ENCODE measurements around the gene APOH.
A peak's percentile ranks its signal among the peaks of the same experiment; 100 is the strongest.

The APOH gene

GRCh38 chr17:66234611-66235010 is 5.4 kb upstream of the APOH start:
- DNase-seq: no peak

GRCh38 chr17:66233023-66233753 is 4.0 kb upstream of the APOH start:
- peak; percentile 33 for DNase-seq

GRCh38 chr17:66230922-66231591 is 1.8 kb upstream of the APOH start:
- DNase-seq: no peak

GRCh38 chr17:66229783-66230538 is 746 bp upstream of the APOH start:
- DNase-seq: no peak

GRCh38 chr17:66227212-66228045 is 1.8 kb downstream of the APOH start:
- no peak for DNase-seq

- DNase-seq: peak; percentile 14
Measured at GRCh38 chr17:66222798-66223350, 6.3 kb downstream of the APOH start.

GRCh38 chr17:66221755-66222530 is 7.3 kb downstream of the APOH start:
- DNase-seq: peak; percentile 29

GRCh38 chr17:66221343-66221742 is 7.9 kb downstream of the APOH start:
- no peak for DNase-seq

- DNase-seq: no peak
Measured at GRCh38 chr17:66220079-66220835, 9.0 kb downstream of the APOH start.

GRCh38 chr17:66215529-66215911 is 13.7 kb downstream of the APOH start:
- DNase-seq: no peak

- DNase-seq: peak; percentile 41
Measured at GRCh38 chr17:66214884-66215528, 14.2 kb downstream of the APOH start.

- DNase-seq: peak; percentile 1
Measured at GRCh38 chr17:66211047-66211810, 18.0 kb downstream of the APOH start.

GRCh38 chr17:66210208-66210574 is 19.0 kb downstream of the APOH start:
- peak; percentile 14 for DNase-seq

- DNase-seq: no peak
Measured at GRCh38 chr17:66207936-66208335, 21.3 kb downstream of the APOH start.

GRCh38 chr17:66203274-66204015 is 25.8 kb downstream of the APOH start:
- no peak for DNase-seq

GRCh38 chr17:66200685-66201092 is 28.5 kb downstream of the APOH start:
- DNase-seq: peak; percentile 75

GRCh38 chr17:66198242-66198641 is 31.0 kb downstream of the APOH start:
- no peak for DNase-seq

GRCh38 chr17:66192378-66192687 is 36.9 kb downstream of the APOH start:
- no peak for DNase-seq
